Stimulated activated CD4-positive, alpha-beta T cell treated with anti-CD3 and anti-CD28 coated beads, TNF-alpha, amount 100 ng/mL, for 48 hours (primary cell): ENCODE data around the gene DTL.

Experiments used
- DNase-seq, 3 donors: peaks; one replicate each; pipeline ENCODE4 v3.0.0-alpha.2; 2020; ENCODE audit warnings: low read depth in 3 of 3

The DTL gene

DNA sequence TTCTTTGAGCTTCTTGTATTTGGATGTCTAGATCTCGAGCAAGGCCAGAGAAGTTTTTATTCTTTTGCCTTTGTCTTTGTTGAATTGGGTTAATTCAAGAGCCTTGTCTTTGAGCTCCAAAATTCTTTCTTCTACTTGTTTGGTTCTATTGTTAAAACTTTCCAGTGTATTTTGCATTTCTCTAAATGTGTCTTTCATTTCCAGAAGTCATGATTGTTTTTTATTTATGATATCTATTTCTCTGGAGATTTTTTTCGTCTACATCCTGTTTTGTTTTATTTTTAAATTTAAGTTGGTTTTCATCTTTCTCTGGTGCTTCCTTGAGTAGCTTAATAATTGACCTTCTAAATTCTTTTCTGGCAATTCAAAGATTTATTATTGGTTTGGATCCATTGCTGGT, 61.8 kb downstream of the DTL start:
- DNase-seq, result no peak

DNA sequence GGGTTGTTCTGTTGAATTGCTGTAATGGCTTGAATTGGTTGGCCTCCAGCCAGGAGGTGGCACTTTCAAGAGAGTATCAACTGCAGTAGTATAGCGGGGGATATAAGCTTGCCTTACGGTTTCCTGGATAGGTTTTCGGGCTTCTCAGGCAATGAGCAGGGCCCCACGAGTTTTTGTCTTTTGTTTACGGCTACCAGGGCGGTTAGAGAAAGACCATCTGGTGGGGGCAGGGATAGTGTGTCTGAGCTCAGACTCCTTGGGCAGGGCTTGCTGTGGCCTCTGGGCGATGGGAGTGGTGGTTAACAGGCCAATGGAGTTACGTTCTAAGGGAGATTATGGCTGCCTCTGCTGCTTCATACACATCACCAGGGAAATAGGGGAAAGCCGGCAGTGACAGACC, 62.8 kb downstream of the DTL start:
- DNase-seq, result no peak

DNA sequence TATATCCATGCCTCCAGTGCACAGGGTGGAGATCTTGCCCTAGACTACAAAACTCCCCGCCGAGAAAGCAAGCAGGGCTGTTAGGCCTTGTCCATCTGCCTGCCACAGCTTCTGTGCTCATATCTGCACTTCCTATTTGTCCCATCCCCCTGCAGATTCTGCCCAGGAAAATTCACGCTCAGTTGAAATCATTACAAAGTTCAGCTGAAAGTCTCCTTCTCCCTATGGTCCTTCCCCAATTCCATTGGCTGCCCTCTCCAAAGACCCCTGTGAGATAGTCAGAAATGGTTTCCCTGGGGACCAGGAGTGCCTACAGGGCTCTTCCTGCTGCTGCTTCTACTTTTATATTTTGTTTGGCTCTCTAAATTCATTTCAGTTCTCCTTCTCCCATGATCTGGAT, 63.2 kb downstream of the DTL start:
- no peak for DNase-seq

DNA sequence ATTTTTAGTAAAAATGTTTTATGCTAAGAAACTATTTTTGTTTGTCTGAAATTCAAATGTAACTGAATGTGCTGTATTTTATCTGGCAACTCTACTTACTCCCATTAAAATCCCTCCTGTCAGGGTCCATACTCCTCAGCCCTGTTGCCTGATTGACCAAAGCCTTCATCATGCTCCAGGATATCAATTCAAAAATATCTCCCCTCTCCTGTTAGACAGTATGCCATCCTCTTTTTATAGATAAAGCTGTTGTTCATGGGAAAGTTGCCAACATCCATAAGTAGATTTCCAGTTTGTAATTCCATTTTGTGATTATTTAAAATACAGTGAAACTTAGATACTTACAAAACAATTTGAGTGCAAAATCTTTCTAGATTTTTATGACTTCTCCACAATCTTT, 65.7 kb downstream of the DTL start:
- DNase-seq, result no peak

DNA sequence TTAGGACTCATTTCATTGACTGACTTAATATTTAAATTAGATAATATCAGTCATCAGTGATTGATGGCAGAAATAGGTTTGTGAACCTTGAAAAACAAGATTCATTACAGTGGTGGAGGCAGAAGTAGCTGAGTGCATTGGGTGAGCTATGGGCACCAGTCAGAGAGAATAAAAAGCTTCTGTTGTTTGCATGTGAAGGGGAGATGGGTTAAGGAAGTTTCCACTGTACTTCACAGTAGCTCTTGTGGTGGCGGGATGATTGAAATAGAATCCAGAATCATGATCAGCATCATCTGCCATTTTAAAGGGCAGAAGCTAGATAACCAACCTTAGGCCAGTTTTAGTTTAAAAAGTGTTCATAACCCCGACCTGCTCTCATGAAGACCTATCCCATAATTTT, 66.2 kb downstream of the DTL start:
- DNase-seq, result no peak

DNA sequence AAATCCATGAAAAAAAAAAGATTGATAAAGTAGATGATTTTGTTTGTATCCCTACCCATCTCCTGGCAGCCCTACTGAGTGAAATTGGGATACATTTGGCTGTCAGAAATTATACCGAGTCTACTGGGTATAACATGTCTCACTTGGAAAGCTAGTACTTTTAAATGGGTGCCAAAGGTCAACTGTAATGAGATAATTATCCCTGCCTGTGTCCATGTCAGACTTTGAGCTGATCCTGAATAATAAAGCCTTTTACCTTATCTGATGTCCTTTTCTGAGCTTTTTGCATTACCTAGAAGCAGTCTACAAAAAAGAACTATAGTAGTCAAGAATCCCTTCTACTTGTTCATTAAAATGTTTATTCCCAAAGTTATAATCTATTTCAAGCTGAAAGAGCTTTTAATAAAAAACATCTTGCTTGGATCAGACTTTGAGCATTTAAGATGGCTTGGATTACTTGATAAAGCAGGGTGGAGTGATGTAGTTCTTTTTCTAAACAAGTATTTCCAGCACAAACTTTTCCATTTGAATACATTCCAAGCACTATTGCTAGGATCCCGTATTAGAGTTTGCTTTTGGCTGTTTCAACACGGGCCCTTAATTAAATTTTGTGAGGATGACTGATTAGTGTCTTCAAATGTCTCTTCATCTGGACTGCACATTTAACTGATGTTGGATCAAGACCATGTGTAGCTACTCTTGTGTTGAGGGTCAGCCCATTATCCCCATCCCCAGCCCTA, 69.2 kb downstream of the DTL start:
- no peak for DNase-seq

DNA sequence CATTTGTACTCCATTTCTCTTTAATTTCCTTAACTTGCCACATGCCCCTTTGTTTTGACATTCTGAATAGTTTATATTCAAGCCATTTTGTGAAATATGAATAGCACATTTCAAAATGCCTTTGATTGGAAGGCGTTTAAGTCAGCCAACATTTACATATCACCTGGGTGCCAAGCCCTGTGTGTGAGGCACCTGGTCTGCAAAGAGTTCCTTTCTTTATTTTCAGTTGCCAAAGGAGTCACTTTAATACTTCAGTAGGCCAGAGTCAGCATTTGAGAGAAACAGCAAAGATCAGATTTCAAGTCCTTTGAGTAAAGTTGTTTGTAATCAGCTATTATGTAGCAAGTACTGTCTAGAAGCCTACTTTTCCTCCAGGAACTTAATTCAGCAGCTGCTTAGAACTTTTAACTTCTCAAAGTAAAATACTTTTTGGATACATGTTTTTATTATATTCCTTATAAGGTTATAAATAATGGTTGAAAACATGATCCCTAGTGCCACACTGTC, 70.8 kb downstream of the DTL start:
- no peak for DNase-seq

DNA sequence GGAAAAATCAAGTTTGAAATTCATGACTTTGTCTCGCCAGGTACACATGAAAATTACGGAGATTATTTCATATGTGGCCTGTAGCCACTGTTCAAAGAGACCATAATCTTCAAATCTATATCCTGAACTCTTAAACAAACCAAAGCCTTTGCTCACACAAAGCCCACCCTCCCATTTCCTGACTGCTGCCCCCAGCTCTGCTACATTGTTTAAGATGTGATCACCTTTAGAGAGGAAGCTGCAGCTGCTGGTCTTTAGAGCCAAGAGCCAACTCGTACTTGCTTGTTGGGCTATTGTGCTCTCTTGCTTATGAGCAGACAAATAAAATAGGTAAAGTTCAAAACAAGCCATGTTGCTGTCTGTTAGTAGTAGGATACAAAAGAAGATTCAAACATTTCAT, 71.9 kb downstream of the DTL start:
- DNase-seq, result no peak

DNA sequence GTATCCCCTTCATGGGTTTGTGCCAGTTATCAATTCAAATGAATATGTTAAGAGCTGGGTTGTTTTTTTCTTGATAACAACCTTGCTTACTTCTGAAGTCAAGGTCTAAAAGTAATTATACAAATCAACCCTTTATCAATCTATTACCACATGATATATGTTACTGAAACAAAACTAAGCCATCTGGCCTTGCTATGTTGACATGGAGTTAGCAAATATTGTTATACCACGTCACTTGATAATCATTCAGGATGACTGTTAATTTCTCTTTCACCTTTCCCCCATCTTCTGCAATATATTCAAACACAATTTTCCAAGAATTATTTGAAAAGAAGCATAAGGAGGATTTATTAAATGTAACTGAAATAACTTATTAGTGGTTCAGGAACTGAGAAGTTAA, 72.6 kb downstream of the DTL start:
- no peak for DNase-seq

DNA sequence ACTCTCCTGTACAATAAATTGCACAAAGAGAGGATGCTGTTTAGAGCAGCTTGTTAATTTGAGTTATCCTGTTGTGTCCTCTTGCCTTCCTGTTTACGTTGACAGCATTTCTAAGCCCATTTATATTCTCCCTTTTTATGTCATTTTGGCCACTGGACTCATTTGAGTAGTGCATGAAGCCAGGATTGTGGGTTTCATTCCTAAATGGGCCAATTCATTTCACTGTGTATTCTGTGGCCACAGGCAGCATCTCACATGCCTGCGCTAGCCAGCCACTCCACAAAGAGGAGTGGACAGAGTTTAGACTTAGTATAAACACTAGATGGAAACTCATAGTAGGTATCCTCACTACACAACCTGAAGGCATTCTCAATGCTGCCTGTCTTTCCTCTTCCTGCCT, 73.4 kb downstream of the DTL start:
- DNase-seq, result no peak

DNA sequence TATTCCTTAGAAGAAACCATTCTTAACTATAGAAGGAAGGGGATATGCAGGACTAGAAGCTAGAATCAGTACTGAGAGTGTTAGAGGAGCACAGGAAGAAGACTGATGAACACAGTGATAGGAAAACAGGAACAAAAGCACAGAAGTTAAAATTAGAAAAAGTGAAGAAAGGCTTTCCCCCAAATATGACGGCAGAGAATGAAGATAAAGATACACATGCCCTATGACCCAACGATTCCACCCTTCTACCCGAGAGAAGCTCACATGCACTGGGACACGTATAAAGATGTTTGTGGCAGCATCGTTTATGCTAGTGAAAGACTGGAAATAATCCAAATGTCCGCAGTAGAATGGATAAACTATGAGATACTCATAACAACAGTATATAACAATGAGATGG, 74.2 kb downstream of the DTL start:
- no peak for DNase-seq

DNA sequence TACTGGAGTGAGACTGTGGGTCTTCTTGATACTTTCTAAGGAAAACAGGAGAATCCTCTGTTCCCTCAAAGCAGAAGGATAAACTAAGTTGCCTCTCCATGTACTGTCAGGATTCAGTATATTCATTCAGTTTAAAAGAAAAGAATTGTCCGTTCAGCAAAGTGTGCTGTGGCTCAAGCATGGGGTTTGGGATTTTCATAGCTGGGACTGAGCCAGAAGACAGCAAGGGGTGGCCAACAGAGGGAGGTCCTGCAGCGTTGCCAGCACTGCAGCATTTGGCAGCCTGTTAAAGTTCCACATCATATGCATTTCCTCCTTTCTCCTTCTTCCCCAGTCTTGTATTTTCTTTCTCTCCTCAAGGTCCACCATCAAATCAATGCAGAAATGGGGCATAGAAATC, 75.1 kb downstream of the DTL start:
- DNase-seq, result no peak

DNA sequence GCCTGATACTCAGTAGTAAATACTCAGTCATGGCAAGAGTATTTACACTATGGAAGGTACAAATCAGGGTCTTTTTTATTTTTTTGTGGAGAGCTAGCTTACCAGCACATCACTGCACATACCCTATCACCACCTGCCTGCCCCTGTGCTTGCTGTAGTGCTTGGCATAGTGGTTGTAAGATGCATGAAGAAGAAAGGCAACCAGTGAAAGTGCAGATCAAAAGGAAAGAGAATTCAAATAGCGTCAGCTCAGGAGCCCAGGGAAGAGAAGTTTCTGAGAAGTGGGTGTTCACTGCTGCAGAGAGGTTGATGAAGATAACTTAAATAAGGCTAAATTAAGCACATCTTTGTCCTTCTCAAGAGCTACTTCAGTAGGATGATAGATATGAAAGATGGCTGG, 76.0 kb downstream of the DTL start:
- no peak for DNase-seq

DNA sequence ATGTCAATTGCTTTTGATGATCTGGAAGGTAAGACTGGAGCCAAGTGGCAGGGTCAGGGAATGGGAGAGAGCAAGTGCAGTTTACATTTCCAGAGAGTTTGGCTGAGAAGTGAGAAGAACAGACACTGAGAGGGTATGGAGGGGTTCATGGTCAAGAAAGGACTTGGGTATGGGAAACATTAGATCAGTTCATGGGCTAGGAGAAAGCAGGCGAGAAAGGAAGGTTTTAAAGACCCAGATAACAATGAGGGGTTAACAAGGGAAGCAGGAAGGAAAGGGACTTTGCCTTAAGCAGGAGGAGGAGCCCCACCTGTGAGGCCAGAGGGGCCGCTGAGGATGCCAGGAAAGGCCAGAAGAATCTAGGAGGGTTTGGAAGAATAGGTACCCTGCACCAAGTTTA, 78.2 kb downstream of the DTL start:
- DNase-seq, result no peak

DNA sequence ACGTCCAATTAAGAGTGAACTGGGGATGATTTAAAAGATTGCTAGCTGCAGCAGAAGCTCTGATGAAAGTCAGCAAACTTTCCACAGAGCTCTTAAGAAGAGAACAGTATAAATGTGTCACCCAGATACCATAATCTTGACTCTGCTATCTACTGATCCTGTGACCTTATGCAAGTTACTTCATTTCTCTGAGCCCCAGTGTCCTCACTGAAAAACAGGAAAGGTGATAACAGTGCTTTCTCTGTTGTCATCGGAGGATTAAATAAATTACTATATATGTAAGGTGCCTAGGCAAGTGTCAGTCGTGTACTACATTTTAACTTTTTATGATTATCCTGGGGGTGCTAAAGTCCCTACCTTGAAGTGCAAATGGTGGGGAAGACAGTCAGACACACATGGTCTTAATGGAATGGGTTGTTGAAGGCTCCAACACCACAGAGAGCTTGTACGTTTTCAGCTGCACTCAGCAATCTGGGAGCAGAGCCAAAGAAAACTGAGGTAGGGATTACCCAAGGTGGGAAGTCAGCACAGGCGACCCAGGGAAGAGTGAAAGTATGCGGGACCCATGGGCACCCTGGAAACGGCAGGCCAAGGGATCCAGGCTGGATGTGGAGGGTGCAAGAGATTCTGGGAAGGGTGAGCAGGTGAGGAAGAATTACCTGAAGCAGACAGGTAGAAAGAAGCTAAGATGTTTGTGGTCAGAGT, 82.8 kb downstream of the DTL start:
- no peak for DNase-seq

DNA sequence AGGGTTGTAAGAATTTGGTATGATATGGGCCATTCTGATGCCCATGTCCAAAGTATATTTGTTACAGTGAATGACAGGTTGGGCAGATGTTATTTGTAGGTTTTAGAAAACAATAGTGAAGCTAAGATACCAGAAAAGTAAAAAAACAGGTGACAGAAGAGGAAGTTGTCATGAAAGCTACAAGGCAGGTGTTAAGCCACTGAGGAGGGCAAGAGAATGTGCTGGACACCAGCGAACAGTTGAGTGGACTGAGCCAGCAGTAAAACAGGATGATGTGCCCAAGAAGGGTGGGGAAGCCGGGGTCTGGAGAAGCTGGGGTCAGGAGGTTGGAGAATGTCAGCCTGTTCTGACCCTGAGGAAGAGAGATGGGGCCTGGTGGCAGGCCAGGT, 83.3 kb downstream of the DTL start:
- DNase-seq, result no peak

DNA sequence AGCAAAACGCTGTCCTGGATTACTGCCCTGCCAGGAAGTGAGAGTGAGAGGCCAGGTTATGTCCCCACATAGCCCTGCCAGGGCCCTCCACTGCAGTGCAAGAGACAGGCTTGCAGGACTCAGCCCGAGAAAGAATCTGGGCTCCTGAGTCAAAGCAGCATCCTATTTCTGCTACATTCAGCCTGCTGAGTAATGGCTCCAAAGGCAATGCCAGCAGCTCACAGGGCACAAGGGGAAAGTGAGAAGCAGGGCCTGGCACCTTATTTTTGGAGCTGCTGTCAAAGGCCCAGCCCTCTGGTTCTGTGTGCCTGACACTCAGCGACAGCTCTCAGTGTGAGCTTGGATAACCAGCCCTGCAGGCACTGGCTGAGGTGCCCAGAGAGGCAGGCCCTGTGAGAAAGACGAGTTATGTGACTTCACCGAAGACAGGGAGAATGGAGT, 83.9 kb downstream of the DTL start:
- no peak for DNase-seq

DNA sequence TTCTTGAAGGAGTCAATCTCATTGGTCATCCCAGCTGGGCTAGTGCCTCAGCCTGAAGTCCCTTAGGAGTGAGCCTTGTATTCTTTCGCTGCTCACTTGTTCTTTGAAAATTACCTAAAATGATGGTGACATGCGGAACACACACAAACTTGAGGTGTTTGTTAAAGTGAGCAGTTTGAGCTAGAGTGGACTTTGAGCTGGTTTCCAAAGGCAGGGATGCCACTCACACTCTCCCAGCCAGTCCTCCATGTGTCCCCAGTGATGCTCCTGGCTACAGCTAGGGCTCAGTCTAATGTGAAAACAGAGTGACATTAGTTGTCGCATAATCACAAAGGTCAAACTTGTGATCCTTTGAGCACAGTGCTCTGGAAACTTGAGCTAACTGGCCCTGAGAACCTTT, 84.3 kb downstream of the DTL start:
- DNase-seq, result no peak

DNA sequence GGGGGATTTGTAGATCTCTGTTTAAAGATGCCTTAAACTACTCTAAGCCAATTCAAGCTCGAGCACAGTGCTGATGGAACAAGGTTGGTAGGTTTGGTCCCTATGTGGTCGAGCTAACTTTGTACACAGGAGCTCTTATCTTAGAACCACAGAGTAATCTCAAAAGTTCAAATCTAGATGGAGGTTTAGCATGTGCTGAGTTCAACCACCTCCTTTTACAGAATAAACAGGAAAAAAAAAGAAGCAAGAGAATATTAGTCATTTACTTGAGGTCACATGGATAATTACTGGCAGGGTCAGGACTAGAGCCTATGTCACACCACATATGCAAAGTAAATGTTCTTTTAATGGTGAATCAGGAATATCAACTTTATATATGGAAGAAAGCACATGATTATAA, 86.2 kb downstream of the DTL start:
- DNase-seq, result no peak

DNA sequence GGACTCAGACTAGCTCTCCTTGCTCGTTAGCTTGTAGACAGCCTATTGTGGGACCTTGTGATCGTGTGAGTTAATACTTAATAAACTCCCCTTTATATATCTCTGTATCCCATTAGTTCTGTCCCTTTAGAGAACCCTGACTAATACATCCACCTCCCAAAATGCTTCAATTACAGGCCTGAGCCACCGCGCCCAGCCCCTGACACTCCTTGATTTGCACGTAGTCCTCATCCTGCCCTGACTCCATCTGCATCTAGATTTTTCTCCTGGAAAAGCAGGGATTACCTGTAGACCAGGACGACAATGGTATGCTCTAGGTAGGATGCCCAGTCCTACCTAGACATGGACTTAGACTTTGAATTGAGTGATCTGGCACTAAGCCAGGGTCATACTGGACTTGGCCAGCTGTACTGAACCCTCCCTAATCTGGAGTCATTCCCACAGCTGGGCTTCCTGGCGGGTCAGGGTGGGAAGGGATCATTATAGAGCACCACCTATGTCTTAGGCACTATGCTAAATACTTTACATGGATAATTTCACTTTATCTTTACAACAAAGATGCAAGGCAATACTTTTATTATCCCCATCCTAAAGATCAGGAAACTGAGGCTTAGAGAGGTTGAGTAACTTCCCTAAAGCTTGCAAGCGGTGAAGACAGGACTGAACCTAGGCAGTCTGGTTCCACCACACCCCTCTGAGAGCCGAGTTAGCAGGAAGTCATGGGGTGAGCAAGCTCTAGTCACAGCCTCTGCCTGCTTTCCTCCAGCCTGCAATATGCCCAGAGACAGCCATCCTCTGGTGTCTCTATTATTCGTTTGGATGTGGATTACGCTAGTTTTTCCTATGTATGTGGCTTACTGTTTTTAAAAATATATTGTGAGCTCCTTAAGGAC, 89.4 kb downstream of the DTL start:
- no peak for DNase-seq

DNA sequence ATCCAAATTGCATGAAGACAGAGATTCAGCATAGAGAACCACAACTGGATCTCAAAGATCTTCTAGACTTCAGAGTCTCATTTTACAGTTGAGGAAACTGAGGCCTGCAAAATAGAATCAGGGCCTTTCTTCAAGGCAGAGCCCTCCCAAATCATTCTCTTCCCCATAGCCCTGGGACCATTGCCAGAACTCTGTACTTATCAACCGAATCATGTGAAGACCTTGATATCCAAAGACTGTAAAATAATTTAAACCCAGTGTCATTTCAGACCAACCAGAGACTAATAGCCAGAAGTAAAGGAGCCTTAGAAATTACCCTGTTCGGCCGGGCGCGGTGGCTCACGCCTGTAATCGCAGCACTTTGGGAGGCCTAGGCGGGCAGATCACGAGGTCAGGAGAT, 90.1 kb downstream of the DTL start:
- no peak for DNase-seq

DNA sequence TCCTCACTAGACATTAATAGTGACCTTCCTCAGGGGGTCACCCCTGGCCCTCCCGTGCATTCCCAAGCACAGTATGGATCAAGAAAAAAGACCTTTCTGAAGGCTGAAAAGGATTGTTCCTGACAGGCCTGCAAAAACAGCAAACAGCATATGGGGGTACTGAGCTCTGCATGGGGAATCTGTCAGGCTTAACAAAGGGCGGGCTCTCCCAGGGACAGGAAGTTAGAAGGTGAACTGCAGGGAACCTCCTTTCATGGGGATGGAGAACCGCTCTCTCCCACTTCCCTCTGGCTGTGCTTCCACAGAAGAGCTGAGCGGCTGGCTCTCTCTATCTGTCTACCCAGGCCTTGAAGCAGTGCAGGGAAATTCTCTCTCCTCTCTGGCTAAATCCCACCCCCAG, 91.7 kb downstream of the DTL start:
- DNase-seq, result no peak

DNA sequence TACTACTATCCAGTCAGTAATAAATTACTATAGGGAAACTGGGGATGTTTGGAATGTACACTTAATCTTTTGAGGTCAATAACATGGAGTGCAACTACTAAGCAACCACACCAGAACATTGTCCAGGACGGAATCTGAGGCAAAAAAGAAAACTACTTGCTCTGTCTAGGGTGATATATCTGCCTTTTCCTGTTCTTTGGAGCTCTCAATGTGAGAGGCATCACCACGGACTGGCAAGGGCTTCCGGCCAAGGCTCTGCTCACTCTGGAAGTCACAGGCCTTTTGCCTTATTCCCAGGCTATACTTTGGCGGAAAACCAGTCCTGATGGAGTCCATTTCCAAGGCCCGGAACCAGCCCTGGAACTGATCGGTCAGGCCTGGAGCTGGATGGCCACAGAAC, 94.2 kb downstream of the DTL start:
- DNase-seq, result no peak
